22Rv1 (cell line): ENCODE measurements around the gene C2CD2.

Experiments used
- ZFX ChIP-seq: fragments of 450-650 bp; IDR thresholded peaks from 2 replicates; pipeline ENCODE4 v1.6.1; 2017; ENCODE audit warnings: antibody characterized with exemption, borderline replicate concordance
- TF ChIP-seq, protein P1 (sequence below): fragments of 450-650 bp; IDR thresholded peaks from 2 replicates; pipeline ENCODE4 v1.5.1; 2017; ENCODE audit warnings: mild to moderate bottlenecking

DNA sequence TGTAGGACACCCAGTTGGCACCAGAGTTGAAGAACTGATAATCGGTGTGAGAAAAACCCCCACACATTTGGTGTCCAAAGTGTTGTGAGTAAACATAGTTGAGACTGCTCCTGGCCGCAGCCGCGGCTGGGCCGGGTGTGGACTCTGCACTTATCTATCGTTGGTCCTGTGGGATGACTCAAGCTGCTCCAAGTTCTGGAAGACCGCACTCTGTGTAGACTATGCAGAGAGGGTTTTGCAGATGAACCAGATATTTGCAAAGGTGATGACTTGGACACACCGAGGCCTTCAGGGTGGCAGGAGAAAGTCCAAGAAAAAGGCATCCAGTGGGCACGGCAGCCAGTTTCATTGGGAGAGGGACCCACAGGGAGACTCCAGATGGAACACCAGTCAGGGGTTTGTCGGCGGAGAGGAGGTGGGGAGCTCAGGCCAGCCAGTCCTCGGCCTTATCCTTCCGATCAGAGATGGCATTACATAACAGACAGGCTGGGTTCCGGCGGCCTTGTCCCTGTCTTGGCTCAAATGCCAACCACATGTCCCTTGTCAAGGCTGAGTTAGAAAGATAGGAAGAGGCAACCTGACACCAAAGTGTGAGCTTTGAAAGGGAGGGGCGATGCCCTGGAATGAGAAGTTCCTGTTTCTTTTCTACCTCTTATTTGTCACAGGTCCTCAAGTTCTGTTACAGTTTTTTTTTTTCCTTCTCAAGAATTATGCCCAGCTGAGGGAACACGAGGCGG lies 21.1 kb downstream of the C2CD2 start:
- TF ChIP-seq, protein P1, sequence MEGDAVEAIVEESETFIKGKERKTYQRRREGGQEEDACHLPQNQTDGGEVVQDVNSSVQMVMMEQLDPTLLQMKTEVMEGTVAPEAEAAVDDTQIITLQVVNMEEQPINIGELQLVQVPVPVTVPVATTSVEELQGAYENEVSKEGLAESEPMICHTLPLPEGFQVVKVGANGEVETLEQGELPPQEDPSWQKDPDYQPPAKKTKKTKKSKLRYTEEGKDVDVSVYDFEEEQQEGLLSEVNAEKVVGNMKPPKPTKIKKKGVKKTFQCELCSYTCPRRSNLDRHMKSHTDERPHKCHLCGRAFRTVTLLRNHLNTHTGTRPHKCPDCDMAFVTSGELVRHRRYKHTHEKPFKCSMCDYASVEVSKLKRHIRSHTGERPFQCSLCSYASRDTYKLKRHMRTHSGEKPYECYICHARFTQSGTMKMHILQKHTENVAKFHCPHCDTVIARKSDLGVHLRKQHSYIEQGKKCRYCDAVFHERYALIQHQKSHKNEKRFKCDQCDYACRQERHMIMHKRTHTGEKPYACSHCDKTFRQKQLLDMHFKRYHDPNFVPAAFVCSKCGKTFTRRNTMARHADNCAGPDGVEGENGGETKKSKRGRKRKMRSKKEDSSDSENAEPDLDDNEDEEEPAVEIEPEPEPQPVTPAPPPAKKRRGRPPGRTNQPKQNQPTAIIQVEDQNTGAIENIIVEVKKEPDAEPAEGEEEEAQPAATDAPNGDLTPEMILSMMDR = no peak
- no peak for TF ChIP-seq ZFX
